Calu3 (cell line): ENCODE measurements around the gene DUSP2. TPM values are rescaled to one million over a fixed set of nuclear protein-coding genes. Genes with fewer than 3 reads are reported as not detected.

Experiments used
- Bru-seq: library from RNA; stranded (reverse); fragments of 400-500 nt; gene quantifications from one replicate; lab custom pipeline; 2021; lab: Mats Ljungman, UMichigan
- BruChase-seq, 2 experiments: library from RNA; stranded (reverse); fragments of 400-500 nt; gene quantifications; one replicate each; lab custom pipeline; 2021; lab: Mats Ljungman, UMichigan
- BruUV-seq: library from RNA; stranded (reverse); fragments of 400-500 nt; replicated peaks from 2 replicates; lab custom pipeline; 2021; lab: Mats Ljungman, UMichigan
- CTCF ChIA-PET: fragments of 300-600 bp; sonication (Branson Sonifier 250); formaldehyde crosslinking; loops from one replicate; lab custom pipeline; 2022; ENCODE audit warnings: antibody characterized with exemption; lab: Charles Lee
- DNase-seq: peaks from one replicate; pipeline ENCODE4 v3.0.0; 2022
- H3K27ac Mint-ChIP-seq: one replicate; pipeline ENCODE4 v1.8.0; 2022; ENCODE audit warnings: mixed read lengths; ENCODE audit not compliant: unreplicated experiment
- H3K27me3 Mint-ChIP-seq: one replicate; pipeline ENCODE4 v1.8.0; 2022; ENCODE audit warnings: mixed read lengths; ENCODE audit not compliant: unreplicated experiment
- H3K36me3 Mint-ChIP-seq: one replicate; pipeline ENCODE4 v1.8.0; 2022; ENCODE audit warnings: mild to moderate bottlenecking, moderate library complexity, mixed read lengths; ENCODE audit not compliant: insufficient read depth, unreplicated experiment
- H3K4me1 Mint-ChIP-seq: one replicate; pipeline ENCODE4 v1.8.0; 2022; ENCODE audit warnings: mild to moderate bottlenecking, low read depth, mixed read lengths; ENCODE audit not compliant: unreplicated experiment
- H3K4me3 Mint-ChIP-seq: one replicate; pipeline ENCODE4 v1.8.0; 2022; ENCODE audit warnings: mild to moderate bottlenecking, low read depth, moderate library complexity, mixed read lengths; ENCODE audit not compliant: unreplicated experiment
- H3K9me3 Mint-ChIP-seq: one replicate; pipeline ENCODE4 v1.8.0; 2022; ENCODE audit warnings: low read depth, mixed read lengths; ENCODE audit not compliant: unreplicated experiment
- intact Hi-C: fragments of 100-400 bp; cut with micrococcal nuclease; formaldehyde crosslinking; loops from one replicate; pipeline ENCODE4 v1.10.0; 2022; ENCODE audit not compliant: unreplicated experiment
- long read RNA-seq: library from polyadenylated mRNA; stranded (forward); transcript quantifications from one replicate; pipeline ENCODE4 v2.0.0, GENCODE V29; 2022
- total RNA-seq: library from RNA; stranded (reverse); gene quantifications from 2 replicates; pipeline ENCODE4 v1.2.3, GENCODE V29; 2022
- TF ChIP-seq, protein P1 (sequence below): fragments of 200-600 bp; IDR thresholded peaks from one replicate; pipeline ENCODE4 v1.8.0; 2022; ENCODE audit warnings: antibody characterized with exemption; ENCODE audit not compliant: unreplicated experiment

DUSP2 gene
- 4.1 and 5.9 TPM in 2 replicates for total RNA-seq
- percentile 47 among the genes with signal in this experiment for Bru-seq, nascent RNA
- percentile 38 among the genes with signal in this experiment for BruChase-seq, experiment 1, labeled RNA remaining after a 6-hour chase
- BruChase-seq, experiment 2, labeled RNA remaining after a 2-hour chase = percentile 40 among the genes with signal in this experiment
- long read RNA-seq, transcript DUSP2-201 (4 exons, 1,688 nt) = major isoform, 11 of 13 reads
- long read RNA-seq, partial matches to known transcripts = 1 of 13 reads
- long read RNA-seq, other reads (novel, unspliced or antisense) = 0 of 13 reads

GRCh38 chr2:96145036-96145847 lies at the start of gene DUSP2:
DUSP2 (minus strand) TSS chr2:96145440; CDS start chr2:96145354, 86 bp downstream.
- H3K36me3 Mint-ChIP-seq = peaks cover 39% of the 10 kb centered on the region
- peak; percentile 74 for DNase-seq
- intact Hi-C loops = no loop called here
- CTCF ChIA-PET = no interaction called here
- TF ChIP-seq, protein P1, sequence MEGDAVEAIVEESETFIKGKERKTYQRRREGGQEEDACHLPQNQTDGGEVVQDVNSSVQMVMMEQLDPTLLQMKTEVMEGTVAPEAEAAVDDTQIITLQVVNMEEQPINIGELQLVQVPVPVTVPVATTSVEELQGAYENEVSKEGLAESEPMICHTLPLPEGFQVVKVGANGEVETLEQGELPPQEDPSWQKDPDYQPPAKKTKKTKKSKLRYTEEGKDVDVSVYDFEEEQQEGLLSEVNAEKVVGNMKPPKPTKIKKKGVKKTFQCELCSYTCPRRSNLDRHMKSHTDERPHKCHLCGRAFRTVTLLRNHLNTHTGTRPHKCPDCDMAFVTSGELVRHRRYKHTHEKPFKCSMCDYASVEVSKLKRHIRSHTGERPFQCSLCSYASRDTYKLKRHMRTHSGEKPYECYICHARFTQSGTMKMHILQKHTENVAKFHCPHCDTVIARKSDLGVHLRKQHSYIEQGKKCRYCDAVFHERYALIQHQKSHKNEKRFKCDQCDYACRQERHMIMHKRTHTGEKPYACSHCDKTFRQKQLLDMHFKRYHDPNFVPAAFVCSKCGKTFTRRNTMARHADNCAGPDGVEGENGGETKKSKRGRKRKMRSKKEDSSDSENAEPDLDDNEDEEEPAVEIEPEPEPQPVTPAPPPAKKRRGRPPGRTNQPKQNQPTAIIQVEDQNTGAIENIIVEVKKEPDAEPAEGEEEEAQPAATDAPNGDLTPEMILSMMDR = no peak
- no TSS peak for BruUV-seq
- no peaks in the 10 kb centered on the region for H3K27me3 Mint-ChIP-seq
- H3K4me1 Mint-ChIP-seq = peaks cover 15% of the 10 kb centered on the region
- H3K9me3 Mint-ChIP-seq = no peaks in the 10 kb centered on the region
- peak within 1 kb of the TSS; percentile 70 for H3K27ac Mint-ChIP-seq
- H3K4me3 Mint-ChIP-seq = peak within 1 kb of the TSS; percentile 81

DNA sequence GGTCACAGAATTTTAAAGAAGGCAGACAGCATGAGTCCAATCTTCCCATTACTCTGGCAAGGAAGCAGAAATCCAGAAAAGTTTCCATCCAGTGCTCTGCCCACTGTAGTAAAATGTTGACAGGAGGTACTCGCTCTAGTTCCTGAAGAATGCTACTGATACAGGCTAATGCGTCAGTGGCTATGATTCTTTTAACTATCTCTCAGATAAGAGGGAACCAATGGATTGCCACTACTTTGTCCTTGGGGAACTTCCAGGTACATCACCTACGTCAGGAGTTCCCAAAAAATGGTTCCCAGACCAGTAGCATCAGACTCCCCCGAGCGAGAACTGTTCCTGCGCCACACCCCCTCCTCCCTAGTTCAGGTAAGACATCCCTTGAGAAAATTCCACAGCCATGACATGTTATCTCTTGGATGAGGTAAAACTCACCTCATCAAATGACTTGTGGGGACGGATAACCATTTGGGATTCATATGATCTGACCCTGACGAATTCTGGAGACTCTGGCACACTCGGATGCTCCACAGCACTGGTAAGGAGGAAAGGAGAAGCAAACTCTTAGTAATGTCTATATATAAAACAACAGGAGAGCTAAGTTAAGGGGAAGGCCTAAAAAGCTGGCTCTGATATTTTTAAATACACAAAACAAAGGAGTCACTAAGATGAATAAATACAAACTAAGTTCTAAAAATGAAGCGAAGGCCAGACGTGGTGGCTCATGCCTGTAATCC lies 46.9 kb upstream of the DUSP2 start:
- no TSS peak for BruUV-seq
- Mint-ChIP-seq H3K4me1 (peaks cover 16% of the 10 kb centered on the region), H3K27me3 (no peaks in the 10 kb centered on the region), H3K36me3 (peaks cover 64% of the 10 kb centered on the region), H3K27ac (no peak overlapping the region), H3K9me3 (no peaks in the 10 kb centered on the region), H3K4me3 (no peak overlapping the region)
- intact Hi-C loops = no loop called here
- TF ChIP-seq, protein P1 = no peak
- DNase-seq = no peak
- CTCF ChIA-PET = no interaction called here

- H3K27me3 Mint-ChIP-seq = no peaks in the 10 kb centered on the region
- no peak for DNase-seq
- CTCF ChIA-PET = no interaction called here
- intact Hi-C loops = no loop called here
- BruUV-seq = no TSS peak
- no peaks in the 10 kb centered on the region for H3K4me1 Mint-ChIP-seq
- no peaks in the 10 kb centered on the region for H3K9me3 Mint-ChIP-seq
- peaks cover 64% of the 10 kb centered on the region for H3K36me3 Mint-ChIP-seq
- TF ChIP-seq, protein P1 = no peak
- H3K4me3 Mint-ChIP-seq = no peak overlapping the region
- H3K27ac Mint-ChIP-seq = no peak overlapping the region
Measured at GRCh38 chr2:96188821-96189526, 43.7 kb upstream of the DUSP2 start.

- TF ChIP-seq, protein P1 = no peak
- Mint-ChIP-seq H3K27me3 (no peaks in the 10 kb centered on the region), H3K4me1 (no peaks in the 10 kb centered on the region), H3K4me3 (no peak overlapping the region), H3K36me3 (peaks cover 51% of the 10 kb centered on the region), H3K9me3 (no peaks in the 10 kb centered on the region), H3K27ac (no peak overlapping the region)
- DNase-seq = no peak
- CTCF ChIA-PET = no interaction called here
- BruUV-seq = no TSS peak
- intact Hi-C loops = no loop called here
Measured at GRCh38 chr2:96186562-96186961, 41.3 kb upstream of the DUSP2 start.
